Adrenal gland (tissue), 5 donors: Measurements from ENCODE around the gene RFX1.

Experiments used
- CTCF ChIP-seq, 6 experiments: fragments of 450-650 bp in 4 of 6; fragments of 200-600 bp in 2 of 6; sonication (generic) in 1 of 6; IDR thresholded peaks; 1 replicate in 5 of 6; 2 replicates in 1 of 6; pipeline versions ENCODE4 v1.5.1 to v1.8.0; 2016 to 2021; ENCODE audit warnings: antibody characterized with exemption in 6 of 6, mild to moderate bottlenecking in 2 of 6, moderate library complexity in 1 of 6
- POLR2A ChIP-seq, 2 donors: fragments of 450-650 bp; IDR thresholded peaks; one replicate each; pipeline ENCODE4 v1.6.1; 2017; ENCODE audit warnings: antibody characterized with exemption in 2 of 2, mild to moderate bottlenecking in 2 of 2, moderate library complexity in 1 of 2
- donor health status: DM: no; HTN: no; CAD: no.

DNA sequence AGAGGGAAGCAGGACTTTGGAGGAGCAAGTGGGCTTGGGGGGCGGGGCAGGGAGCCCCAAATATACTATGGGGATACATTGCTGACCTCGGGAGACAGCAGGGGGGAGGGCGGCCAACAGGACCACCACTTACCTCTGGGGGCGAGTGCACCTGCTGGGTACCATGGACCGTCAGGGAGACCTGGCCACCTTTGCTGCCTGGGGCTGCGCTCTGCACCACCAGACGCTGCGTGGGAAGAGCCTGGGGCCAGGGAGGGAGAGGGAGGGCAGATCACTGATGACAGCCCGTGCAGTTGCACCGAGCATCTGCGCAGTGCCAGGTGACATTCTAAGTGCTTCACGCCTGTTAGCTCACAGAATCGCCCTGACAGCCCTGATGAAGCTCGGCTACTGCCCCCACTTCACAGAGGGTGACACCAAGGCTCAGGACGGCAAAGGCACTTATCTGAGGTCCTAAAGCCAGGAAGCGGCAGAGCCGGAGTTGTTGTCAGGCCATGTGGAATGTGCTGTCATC lies 24.1 kb downstream of the RFX1 start:
- TF ChIP-seq CTCF (IDR thresholded peaks at IDR 0.05) (no peak), POLR2A (IDR thresholded peaks at IDR 0.05) (no peak)
